Ureter (tissue), 1 donor: Measurements from ENCODE around the gene NAV3. TPM values are rescaled to one million over a fixed set of nuclear protein-coding genes. Genes with fewer than 3 reads are reported as not detected.

Source experiments
- DNase-seq: peaks from one replicate; pipeline ENCODE4 v3.0.0-alpha.2; 2020; ENCODE audit warnings: low spot score
- total RNA-seq: library from RNA; stranded (reverse); gene quantifications from one replicate; pipeline ENCODE4 v1.2.4, GENCODE V29; 2023
- donor health status: DM: yes; HTN: yes; CAD: no.

NAV3 gene
- total RNA-seq, 1 donor from 2014 or later = 43.1 TPM

DNA sequence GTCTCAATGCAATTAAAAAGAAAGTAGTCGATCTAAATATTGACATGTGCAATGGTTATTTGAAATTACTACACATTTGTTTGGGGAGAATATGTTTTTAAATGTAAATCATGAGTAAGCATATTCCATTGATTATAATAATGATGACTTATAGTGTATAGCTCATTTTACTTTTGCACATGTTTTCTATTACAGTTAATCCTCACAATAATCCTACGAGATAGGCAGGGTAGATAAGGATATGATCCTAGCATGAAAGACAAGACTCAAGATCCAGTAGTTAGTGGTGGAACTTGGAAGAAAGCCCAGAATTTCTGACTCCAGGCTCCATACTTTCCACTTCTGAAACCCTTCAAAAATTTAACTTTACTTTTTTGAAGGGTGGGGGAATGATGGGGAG lies 94.0 kb downstream of the NAV3 start:
- DNase-seq = no peak

DNA sequence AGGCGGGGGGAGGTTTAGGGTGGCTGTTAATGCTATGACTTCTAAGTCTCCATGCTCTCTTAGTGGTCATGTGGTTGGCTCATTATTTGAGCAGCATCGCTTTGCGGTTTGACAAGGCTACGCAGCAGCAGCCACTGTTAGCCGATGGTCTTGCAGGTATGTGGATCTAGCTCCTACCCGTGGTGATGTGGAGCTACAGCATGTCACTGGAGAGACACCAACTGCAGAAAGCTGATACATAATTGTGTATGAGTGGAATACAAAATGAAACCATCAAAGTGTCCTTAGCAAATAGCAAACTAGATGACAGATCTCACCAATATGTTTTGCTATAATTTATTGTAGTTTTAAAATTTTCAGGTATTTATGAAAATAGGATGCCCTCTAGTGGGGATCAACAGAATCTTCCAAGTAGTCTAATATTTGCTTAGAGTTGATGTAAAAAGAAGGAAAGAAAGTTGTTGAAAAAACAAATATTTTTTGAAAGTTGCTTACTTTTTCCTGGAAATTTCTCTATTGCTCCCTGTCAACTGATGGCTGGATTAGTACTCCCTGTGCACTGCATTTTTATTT lies 94.9 kb downstream of the NAV3 start:
- peak; percentile 76 for DNase-seq

DNA sequence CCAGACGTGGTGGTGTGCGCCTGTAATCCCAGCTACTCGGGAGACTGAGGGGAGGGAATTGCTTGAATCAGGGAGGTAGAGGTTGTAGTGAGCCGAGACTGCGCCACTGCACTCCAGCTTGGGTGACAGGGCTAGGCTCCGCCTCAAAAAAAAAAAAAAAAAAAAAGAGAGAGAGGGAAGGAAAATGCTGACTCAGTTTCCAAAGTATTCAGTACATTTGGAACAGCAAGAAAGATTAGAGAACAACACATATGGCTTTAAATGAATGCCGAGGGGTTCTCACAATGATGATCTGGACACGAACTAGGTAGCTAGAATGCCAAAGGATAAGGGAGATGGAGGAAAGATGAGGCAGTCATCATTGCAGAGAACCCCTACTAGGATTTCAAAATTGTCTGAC lies 97.4 kb downstream of the NAV3 start:
- no peak for DNase-seq

DNA sequence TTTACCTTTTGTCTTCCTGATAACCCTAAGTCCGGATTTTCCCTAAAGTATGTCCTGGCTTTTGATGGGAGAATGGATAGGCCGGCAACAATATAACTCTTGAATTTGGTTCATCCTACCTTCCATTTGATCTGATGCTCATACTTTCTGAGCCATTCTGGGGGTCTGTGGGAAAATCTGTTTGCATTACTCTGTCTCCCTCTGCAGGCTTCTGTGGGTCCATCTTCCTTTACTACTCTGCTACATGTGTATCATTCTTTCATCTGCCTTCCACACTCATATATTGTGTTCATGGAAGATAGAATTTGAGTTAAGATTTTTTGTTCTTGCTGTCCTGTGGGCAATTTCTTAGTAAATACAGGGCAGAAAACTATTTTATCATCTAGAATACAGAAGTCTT lies 101.5 kb downstream of the NAV3 start:
- DNase-seq = no peak

DNA sequence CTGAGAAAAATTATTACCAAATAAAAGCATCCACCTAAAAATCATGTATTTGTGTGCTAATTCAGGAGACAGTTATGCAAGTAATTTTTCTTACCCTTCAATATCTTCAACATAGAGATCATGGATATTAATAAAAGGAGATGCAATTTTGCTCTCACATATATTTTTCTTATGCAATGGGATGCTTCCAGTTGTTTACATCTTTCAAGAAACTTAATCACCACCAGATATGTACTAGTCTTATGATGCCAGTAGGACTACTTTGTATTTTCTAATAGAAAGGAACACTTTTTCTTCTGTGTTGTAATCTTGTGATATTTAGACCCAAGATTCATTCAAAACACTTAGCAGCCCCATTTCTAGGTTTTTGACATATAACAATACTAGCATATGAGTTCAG lies 107.6 kb downstream of the NAV3 start:
- DNase-seq = no peak

DNA sequence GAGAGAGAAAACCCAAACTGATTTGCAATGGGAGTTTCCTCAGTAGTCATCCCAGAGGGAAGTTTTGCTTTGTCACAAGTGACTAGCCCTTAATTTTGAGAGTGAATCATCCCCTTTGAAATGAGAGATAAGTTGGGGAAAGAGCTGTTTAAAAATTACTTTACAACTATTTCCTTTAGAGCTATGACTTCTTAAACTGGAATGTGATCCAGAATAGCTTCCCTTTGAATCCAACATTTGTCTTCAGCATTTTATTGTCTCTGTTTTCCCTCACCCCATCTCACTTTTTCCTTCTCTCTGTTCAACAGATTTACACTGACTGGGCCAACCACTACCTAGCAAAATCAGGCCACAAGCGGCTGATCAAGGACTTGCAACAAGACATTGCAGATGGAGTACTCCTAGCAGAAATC lies 109.3 kb downstream of the NAV3 start:
- no peak for DNase-seq

DNA sequence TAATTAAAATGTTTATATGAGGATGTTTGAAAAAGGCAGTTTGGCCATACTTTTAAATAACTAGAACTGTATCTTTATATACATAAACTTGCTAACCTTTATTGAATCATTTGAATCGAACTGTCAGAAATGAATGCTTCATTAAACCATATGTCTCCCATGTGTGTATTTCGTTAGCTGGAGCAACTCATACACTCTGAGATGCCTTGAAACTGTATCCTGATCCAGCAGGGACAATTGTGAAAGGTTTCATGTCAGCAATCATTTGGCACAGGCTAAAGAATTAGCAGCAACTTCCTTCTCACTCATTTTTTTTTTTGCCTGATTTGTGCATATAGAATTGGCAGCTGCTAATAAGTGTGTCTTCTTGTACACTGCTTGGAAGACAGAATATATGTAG lies 109.9 kb downstream of the NAV3 start:
- DNase-seq = no peak

DNA sequence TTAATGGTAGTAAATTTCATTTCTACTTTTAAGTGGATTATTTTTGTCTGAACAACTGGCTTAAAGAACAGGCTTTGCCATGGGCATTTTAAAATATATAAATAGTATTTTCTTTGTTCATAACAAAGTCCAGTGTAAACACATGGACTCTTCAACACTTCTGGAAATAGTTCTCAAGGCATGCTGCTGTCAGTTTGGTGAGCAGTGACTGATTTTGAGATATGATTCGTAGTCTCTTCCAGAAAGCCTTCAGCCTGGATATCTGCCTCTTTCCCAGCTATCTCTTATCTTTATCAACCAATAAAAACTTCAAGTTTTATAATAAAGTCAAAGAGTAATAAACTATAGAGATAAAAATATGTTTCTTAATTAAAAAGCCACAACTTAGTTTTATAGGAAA lies 110.7 kb downstream of the NAV3 start:
- DNase-seq = no peak

DNA sequence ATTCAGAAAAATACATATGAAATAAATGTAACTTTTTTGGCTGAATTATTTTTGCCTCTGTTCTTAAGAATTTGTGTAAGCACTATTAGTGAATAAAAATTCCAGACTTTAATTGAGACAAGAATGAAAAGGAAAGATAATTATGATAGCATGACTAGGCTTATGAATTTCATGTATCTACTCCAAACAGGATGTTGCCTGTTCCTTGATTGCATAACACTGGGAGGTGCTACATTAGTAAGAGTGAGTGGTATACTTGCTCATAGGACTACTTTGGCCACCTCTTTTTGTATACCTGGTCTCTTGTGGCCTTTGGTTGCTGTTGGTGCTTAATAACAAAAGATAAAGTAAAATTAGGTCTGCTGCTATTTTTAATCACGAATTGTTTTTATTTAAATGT lies 112.8 kb downstream of the NAV3 start:
- DNase-seq = no peak

DNA sequence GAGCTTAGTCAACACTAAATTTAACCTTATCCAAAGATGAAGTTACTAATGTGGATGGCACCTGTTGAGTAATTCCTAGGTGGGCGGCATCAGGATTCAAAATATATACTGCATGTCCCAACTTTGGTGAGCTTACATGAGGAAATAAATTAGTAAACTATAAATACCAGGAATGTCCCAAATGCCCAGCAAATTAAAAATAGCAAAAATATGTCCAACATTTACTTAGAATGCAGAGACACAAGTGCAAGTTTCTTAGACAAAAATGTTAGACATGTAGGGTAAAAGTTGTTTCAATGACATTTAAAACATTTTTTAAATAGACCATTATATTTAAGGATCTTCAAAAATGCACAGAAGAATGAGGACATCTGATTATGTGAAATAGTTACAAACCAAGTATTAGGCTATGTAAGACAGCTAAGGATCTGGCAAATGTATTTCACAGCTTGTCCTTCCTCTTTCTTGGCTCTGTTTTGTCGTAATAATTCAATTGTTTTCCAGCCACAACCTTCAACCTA lies 115.9 kb downstream of the NAV3 start:
- no peak for DNase-seq

DNA sequence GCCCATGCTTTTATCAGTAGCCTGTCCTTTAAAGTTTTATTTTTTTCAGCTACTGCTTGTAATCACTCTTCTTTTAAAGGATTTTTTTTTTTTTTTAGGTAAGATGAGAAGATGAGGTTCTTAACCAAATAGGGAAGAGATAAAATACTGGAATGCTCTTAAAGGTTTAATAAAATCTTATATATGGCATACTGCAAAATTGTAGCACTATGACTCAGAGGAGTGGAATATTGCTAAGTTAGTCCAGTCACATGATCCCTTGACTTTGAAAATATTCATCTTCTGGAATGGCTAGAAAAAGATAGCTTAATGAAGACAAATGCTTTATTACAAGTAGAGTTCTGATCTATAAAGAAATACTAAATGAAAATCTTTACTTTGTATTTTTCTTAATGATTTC lies 116.6 kb downstream of the NAV3 start:
- no peak for DNase-seq

DNA sequence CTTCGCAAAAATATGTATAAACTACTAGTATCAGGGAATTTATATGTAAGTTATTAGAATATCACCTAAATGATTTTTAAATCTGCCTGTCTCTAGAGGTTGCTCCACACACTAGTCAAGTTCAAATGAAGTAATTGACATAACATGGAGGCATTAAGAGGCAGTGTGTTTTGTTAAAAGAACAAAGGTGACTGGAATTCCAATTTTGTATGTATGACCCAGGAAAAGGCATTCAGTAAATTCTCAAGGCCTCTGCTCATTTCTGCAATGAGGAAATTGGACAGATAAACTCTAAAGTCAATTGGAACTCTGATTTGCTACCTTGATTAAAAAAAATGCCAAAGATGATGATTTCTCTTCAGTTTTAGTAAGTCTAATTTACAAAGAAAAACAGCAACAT lies 117.1 kb downstream of the NAV3 start:
- DNase-seq = no peak

DNA sequence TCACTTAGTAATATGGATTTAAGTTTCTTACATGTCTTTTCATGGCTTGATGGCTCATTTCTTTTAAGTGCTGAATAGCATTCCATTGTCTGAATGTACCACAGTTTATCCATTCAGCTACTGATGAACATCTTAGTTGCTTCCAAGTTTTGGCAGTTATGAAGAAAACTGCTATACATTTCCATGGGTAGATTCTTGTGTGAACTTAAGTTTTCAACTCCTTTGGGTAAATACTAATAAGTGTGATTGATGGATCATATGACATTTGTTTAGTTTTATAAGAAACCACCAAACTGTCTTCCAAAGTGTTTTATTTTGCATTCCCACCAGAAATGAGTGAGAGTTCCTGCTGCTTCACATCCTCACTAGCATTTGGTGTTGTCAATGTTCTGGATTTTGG lies 119.2 kb downstream of the NAV3 start:
- no peak for DNase-seq

DNA sequence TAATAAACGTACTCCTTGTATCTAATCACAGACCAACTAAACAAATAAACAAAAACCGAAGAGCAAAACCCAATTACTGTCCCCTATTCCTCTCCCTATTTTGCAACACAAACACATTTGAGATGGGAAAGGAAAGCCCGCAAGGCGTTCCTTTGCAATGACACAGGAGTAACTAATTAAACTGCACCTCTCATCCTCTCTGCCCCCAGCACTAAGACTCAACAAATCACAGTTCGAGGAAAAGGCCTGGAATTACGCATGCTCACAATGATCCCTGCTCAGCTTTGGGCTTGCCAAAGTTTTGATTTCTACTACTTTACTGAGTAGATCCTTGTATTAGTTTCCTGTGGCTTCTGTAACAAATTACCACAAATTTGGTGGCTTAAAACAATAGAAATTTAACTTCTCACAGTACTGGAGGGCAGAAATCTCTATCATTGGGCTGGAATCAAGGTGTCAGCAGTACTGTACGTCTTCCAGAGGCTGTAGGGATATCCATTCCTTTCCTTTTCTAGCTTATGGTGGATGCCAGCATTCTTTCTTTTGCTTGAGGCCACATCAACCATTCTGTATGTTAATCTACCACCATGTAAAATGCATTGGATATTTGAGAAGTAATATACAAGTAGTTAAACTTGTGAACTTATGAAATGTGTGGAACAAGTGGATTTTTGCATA lies 123.0 kb downstream of the NAV3 start:
- DNase-seq = no peak

DNA sequence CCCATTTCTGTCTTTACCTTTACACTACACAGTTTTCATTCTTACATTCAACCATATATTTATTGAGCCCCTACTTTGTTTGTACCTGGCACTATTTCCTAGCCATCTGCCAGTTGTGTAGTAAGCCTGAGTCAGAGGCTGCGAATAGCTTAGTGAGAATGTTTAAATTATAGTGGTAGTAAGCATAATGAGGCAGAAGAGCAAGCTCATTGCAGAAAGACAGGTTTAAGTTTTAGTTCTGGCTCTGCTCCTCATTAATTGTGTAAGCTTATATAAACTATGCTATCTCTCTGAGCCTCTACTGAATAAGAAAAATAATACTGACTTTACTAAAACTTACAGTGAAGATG lies 123.5 kb downstream of the NAV3 start:
- no peak for DNase-seq

DNA sequence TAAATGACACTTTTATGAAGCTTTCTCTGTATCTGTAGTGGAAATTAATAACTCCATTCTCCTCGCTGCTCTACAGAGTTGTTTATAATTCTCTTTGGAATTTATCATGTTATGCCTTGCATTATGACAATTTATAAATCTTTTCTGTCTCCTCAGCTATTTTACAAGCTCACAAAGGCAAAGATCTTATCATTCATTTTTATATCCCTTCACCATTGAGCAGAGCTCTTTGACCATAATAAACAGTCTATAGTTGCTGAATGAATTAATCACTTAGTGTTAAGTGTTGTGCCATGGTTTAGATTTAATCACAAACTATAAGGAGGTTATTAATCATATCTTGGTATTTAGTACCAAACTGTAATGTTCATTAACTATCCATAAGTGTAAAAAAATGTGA lies 126.4 kb downstream of the NAV3 start:
- DNase-seq = no peak

DNA sequence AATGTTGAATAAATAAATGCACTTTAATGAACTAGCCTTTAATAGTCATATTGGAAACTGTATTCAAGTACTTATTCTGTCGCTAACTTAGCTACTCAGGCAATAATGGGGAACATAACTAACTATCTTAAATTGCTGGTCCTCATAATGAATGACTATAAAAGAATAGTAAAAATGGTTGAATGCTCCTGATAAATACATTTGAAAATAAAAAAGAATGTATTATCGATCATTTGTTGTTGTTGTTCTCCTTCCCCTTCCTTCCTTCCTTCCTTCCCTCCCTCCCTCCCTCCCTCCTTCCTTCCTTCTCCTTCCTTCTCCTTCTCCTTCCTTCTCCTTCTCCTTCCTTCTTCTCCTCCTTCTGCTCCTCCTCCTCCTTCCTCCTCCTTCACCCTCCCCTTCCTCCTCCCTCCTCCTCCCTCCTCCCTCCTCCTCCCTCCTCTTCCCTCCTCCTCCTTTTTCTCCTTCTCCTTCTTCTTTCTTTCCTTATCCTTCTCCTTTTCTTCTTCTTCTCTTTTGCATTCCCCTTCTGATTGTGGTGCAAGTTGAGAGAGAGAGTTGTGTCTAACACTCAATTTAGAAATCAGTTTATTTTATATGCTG lies 133.0 kb downstream of the NAV3 start:
- no peak for DNase-seq

DNA sequence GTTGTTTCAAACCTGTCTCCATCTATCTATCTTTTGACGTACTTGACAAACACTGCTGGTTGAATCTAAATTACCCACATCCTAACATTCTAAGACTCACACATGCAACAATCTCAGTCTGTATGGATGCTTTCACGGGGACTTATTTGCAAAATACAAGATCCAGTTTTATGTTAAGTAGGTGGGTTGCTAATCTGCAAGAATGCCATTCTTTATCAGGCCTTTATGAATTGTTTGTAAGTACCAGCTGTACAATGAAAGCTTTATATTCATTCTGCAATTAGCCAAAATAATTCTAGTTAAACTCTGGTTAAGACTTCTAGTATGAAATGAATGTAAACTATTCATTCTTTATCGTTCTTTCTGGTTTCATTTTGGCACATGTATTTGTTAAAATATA lies 135.1 kb downstream of the NAV3 start:
- no peak for DNase-seq

DNA sequence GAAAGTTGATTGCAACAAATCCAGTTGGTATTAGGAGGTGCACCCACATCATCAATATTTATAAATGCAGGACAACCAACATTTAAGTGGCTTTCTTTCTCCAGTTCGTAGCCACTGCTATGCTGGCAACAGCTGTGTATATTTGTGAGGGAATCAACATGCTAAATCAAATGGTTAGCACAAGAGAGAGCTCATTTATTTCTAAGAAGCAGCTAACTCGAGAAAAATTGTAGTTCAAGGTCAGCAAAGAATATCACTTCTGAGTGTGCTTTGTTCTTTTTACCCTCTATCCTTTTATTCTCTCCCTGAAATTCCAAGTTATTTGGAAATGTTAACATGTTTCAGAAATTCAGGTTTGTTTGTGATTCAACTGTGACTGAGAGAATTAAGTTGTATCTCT lies 137.3 kb downstream of the NAV3 start:
- no peak for DNase-seq

DNA sequence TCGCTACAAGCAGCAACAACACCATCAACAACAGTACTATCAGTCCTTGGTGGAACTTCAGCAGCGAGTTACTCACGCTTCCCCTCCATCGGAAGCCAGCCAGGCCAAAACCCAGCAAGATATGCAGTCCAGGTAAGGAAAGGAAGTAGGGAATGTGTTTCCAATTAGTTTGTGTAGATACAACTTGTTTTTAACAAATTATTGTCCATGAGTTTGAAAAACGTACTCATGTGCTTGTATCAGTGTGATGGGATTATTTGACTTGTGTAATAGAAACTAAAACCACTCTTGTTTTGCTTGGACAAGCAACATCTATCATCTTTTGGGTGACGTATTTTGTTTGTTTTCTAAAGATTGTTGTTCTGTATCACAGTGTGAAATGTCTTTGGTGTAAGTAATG lies 137.9 kb downstream of the NAV3 start:
- no peak for DNase-seq

DNA sequence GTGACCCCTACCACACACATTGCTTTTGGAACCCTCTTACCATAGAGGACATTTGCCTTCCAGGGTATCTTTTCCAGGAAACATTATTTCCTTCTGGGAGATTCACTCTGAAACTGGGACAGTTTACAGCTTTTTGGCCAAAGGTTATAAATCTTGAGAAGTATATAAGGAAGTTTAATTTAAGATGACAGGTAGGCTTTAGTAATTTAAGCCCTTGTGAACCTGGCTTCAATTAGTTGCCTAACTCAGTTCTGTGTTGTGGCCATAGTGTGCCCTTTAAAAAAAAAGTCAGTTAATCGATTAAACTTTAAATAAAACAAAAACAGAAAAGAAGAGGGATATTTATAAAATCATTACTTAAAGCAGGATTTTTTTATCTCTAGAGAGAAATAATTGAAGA lies 142.9 kb downstream of the NAV3 start:
- no peak for DNase-seq

DNA sequence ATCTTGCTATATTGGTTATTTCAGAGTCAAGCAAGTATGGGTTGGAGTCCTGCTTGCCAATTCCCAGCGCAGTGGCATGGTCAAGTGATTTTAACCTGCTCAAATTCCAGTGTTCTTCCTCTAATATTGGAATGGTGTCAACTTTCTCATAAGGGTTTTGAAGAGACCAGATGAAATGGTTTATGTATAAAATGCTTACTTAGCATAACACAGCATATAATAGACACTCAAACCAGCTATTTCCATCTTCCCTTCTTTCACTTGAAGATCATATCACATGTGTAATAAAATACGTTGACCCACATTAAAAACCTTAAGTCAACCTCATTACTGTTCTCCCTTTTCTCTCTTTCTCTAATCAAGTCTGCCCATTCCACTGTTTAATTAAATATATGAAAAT lies 144.0 kb downstream of the NAV3 start:
- DNase-seq = no peak

DNA sequence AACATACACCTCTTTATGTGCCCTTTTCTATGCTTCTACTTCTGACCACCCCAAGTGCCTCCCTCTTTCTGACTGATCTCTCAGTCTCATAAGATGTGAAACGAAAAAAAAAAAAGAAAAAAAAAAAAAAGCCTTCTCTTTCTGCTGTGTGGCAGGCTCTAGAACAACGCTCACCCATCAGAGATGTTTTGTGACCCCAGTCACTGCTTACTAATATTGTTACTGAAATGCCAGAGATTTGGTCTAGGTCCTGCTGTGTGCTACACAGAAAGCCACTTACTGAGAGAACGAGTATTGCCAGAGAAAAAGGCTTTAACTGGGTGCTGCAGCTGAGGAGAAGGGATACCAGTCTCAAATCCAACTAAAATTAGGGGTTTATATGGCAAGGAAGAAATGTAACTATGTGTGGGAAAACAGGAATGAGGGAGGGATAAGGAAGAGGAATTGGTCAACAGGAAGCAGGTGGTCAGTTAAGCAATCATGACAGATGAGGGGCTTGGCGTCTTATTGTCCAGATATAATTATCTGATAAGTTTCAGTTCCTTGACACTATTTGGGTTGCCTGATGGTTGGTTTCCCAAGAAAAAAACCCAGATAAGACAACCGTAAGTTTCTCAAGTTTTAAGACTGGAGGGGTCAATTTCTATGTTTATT lies 149.0 kb downstream of the NAV3 start:
- no peak for DNase-seq
